Activated naive CD8-positive, alpha-beta T cell (primary cell): ENCODE measurements around the gene CPT1B.
"Not testable (repeated sequence)": the region's sequence is repeated elsewhere in the genome, so short reads cannot be mapped to it uniquely, and the experiment has no call there.

Experiments
- H3K27ac Mint-ChIP-seq: one replicate; pipeline ENCODE4 v1.8.0; 2021; ENCODE audit warnings: mixed read lengths
- H3K27me3 Mint-ChIP-seq: one replicate; pipeline ENCODE4 v1.8.0; 2021; ENCODE audit warnings: mixed read lengths
- H3K36me3 Mint-ChIP-seq: one replicate; pipeline ENCODE4 v1.8.0; 2021; ENCODE audit warnings: mixed read lengths
- H3K4me1 Mint-ChIP-seq: one replicate; pipeline ENCODE4 v1.8.0; 2021; ENCODE audit warnings: low read depth, mixed read lengths
- H3K4me3 Mint-ChIP-seq: one replicate; pipeline ENCODE4 v1.8.0; 2021; ENCODE audit warnings: mild to moderate bottlenecking, mixed read lengths
- H3K9me3 Mint-ChIP-seq: one replicate; pipeline ENCODE4 v1.8.0; 2021; ENCODE audit warnings: low read depth, mixed read lengths

The CPT1B gene

DNA sequence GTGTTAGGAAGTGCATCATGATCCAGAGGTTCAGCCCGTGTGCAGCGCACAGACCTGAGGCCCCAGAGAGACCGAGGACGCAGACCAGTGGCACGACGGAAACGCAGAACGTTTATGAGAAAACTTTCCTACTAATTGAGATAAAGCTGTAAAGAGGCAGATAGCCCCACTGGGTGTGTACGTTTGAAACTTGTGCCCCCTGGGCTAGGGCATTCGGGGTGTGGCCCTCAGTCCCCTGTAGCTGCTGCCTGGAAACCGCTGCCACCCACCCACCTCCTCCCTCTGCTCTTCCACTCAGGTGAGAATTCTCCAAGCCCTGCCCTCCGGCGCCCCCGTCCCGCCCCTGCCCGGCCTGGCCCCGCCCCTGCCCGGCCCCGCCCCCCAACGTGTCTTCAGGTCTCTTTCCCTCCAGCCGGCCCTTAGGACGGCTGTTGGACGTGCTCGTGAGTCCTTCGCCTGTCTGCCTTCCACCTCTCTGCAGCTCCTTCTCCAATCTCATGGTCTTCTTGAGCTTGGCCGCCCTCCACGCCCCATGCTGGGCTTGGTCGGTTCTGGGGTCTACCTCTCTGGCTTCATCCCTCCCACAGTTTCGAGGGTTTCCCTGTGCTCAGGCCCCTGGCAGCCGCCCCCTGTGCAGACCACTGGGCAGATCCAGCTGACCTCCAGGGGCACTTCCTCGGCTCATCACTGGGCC is 34.4 kb upstream of the CPT1B start:
- Mint-ChIP-seq H3K9me3 (no peaks in the 10 kb centered on the region), H3K4me1 (peaks cover 7% of the 10 kb centered on the region), H3K36me3 (no peaks in the 10 kb centered on the region), H3K4me3 (no peak overlapping the region), H3K27ac (no peak overlapping the region), H3K27me3 (peaks cover 1% of the 10 kb centered on the region)

DNA sequence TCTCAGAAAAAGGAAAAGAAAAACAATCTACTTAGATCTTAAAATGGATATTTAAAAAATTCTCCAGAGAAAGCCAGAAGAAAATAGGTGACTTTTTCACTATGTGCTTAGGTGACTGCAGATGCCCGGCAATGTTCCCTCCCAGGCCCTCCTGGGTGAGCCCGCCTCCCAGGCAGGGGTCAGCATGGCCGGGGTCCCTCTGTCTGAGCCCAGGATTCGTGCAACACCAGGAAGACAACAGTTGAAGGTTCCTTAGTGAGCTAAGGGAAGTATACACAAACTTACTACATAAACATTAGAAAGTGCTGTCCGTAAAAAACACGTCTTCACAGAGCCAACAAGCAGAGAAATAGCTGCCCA is 33.9 kb upstream of the CPT1B start:
- Mint-ChIP-seq H3K9me3 (no peaks in the 10 kb centered on the region), H3K27me3 (peaks cover 5% of the 10 kb centered on the region), H3K36me3 (no peaks in the 10 kb centered on the region), H3K4me3 (no peak overlapping the region), H3K4me1 (peaks cover 7% of the 10 kb centered on the region), H3K27ac (no peak overlapping the region)

DNA sequence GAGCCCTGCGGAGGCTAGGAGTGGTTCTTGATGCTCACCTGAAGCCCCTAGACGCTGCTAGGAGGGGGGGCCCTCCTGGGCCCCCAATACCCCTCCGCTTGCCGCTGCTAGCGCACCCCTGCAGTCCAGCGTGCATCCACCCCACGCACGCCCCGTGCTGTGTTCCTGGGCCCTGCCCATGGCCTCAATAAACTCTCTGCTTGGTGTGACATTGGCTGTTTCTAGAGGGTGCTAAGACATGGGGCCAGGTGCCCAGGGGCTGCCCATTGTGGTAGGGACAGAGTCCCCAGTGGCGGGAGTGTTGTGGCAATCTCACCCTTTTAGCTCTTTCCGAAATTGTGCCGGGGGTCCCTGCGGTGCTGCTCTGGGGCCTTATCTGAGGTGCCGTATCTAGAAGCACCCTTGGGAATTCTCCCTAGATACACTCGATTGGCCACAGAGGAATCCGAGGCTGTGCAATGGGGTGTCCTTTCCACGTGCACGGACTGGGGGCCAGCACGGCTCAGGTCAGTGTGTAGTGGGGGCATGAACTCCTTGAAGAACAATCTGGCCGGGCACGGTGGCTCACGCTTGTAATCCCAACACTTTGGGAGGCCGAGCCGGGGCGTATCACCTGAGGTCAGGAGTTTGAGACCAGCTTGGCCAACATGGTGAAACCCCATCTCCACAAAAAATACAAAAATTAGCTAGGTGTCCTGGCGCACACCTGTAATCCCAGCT is 33.3 kb upstream of the CPT1B start:
- H3K36me3 Mint-ChIP-seq, result no peaks in the 10 kb centered on the region
- H3K4me3 Mint-ChIP-seq, result no peak overlapping the region
- H3K4me1 Mint-ChIP-seq, result peaks cover 7% of the 10 kb centered on the region
- H3K27me3 Mint-ChIP-seq, result peaks cover 5% of the 10 kb centered on the region
- no peaks in the 10 kb centered on the region for H3K9me3 Mint-ChIP-seq
- H3K27ac Mint-ChIP-seq, result no peak overlapping the region

DNA sequence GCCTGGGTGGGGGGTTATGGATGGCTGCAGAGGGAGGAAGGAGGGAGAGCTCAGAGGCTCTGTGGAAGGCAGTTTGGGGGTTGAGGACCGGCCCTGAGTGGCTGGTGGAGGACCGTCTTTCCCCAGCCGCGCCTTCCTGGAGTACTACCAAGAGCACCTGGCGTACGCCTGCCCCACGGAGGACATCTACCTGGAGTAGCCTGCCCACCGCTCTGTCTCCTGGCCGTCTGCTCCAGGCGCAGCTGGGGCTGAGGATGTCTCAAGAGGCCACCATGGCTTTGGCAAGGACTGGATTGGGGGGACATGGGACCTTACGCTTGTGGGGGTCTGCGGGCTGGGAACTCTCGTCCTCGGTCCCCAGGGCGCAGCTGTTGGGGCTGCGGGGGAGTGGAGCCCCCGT is 32.4 kb upstream of the CPT1B start:
- Mint-ChIP-seq H3K4me3 (no peak overlapping the region), H3K4me1 (peaks cover 7% of the 10 kb centered on the region), H3K27me3 (peaks cover 5% of the 10 kb centered on the region)

DNA sequence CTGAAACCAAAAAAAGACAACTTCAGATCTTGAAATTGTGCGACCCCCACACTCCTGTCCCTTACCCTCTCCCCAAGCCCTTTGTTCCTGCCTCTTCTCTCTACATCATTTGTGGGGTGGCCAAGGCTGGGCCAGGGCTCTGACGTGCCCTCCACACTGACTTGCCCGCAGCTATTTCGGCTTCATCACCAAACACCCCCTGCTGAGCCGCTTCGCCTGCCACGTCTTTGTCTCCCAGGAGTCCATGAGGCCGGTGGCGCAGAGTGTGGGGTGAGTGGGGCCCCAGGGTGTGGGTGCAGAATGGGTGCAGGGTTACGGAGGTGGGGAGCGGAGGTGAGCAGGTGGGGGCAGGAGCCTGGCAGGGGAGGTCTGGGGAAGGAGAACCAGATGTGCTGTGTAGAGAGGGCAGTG is 31.8 kb upstream of the CPT1B start:
- Mint-ChIP-seq H3K4me1 (peaks cover 7% of the 10 kb centered on the region), H3K4me3 (no peak overlapping the region), H3K36me3 (no peaks in the 10 kb centered on the region), H3K27ac (no peak overlapping the region), H3K27me3 (peaks cover 5% of the 10 kb centered on the region), H3K9me3 (no peaks in the 10 kb centered on the region)

More for the DNA sequence above, 32.4 kb upstream of the CPT1B start:
- H3K9me3 Mint-ChIP-seq, result no peaks in the 10 kb centered on the region
- no peaks in the 10 kb centered on the region for H3K36me3 Mint-ChIP-seq
- H3K27ac Mint-ChIP-seq, result no peak overlapping the region

GRCh38 chr22:50609599-50609998 is 31.4 kb upstream of the CPT1B start:
- Mint-ChIP-seq H3K36me3 (no peaks in the 10 kb centered on the region), H3K27ac (no peak overlapping the region), H3K4me3 (no peak overlapping the region), H3K27me3 (peaks cover 5% of the 10 kb centered on the region), H3K4me1 (peaks cover 7% of the 10 kb centered on the region), H3K9me3 (no peaks in the 10 kb centered on the region)

DNA sequence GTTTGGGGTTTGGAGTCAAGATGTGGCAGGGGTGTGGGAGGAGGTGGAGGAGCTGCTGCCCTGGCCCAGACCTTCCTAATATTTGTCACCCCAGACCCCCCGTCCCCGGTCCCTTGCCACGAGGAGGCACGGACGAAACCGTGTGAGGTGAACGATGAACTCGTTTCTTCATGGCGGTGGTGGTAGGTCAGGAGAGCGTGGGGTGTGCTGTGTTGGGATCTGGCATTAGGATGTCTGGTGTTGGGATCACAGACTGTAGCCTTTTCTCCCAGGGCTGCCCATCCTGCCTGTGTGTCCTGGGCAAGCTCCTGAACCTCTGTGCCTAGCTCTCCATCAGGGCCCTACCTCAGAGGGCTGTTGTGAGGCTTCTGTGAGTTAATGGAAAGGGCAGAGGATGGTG is 30.8 kb upstream of the CPT1B start:
- H3K4me3 Mint-ChIP-seq, result no peak overlapping the region
- H3K27me3 Mint-ChIP-seq, result peaks cover 5% of the 10 kb centered on the region
- H3K4me1 Mint-ChIP-seq, result peaks cover 7% of the 10 kb centered on the region
- H3K36me3 Mint-ChIP-seq, result no peaks in the 10 kb centered on the region
- no peaks in the 10 kb centered on the region for H3K9me3 Mint-ChIP-seq
- no peak overlapping the region for H3K27ac Mint-ChIP-seq

DNA sequence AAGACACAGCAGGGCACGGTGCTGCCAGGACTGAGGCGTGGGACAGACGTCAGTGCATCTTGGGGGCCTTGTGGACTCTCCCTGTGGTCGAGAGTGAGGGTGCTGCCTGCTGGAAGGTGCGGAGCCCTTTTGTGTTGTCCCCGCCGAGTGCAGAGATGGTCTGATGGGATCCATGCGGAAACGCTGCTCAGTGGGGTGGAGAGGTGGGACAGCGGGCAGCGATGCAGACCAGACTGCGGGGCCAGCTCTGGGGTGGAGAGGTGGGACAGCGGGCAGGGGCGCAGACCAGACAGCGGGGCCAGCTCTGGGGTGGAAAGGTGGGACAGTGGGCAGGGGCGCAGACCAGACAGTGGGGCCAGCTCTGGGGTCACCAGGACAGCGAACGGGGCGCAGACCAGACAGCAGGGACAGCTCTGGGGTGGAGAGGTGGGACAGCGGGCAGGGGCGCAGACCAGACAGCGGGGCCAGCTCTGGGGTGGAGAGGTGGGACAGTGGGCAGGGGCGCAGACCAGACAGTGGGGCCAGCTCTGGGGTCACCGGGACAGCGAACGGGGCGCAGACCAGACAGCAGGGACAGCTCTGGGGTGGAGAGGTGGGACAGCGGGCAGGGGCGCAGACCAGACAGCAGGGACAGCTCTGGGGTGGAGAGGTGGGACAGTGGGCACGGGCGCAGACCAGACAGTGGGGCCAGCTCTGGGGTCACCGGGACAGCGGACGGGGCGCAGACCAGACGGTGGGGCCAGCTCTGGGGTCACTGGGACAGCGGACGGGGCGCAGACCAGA is 30.0 kb upstream of the CPT1B start:
- not testable (repeated sequence) for H3K27ac Mint-ChIP-seq, H3K27me3 Mint-ChIP-seq, H3K36me3 Mint-ChIP-seq, H3K4me3 Mint-ChIP-seq, H3K4me1 Mint-ChIP-seq, H3K9me3 Mint-ChIP-seq

DNA sequence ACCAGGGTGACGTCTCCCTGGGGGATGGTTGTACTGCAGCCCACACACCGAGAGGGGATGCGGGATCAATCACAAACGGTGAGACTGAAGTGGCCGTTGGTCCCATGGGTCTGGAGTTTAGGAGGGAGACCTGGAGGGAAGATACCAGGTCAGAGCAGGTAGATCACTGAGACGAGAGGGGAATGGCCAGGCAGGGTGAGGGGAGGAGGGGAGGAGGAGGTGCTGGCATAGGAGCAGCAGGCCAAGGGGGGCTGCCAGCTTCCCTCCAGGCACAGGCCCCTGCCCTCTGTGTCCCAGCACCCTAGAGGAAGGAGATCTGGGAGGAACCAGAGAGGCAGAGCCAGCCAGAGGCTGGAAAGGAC is 29.4 kb upstream of the CPT1B start:
- Mint-ChIP-seq H3K27me3 (peaks cover 7% of the 10 kb centered on the region), H3K4me3 (no peak overlapping the region), H3K4me1 (peaks cover 6% of the 10 kb centered on the region), H3K9me3 (no peaks in the 10 kb centered on the region), H3K27ac (no peak overlapping the region), H3K36me3 (no peaks in the 10 kb centered on the region)

DNA sequence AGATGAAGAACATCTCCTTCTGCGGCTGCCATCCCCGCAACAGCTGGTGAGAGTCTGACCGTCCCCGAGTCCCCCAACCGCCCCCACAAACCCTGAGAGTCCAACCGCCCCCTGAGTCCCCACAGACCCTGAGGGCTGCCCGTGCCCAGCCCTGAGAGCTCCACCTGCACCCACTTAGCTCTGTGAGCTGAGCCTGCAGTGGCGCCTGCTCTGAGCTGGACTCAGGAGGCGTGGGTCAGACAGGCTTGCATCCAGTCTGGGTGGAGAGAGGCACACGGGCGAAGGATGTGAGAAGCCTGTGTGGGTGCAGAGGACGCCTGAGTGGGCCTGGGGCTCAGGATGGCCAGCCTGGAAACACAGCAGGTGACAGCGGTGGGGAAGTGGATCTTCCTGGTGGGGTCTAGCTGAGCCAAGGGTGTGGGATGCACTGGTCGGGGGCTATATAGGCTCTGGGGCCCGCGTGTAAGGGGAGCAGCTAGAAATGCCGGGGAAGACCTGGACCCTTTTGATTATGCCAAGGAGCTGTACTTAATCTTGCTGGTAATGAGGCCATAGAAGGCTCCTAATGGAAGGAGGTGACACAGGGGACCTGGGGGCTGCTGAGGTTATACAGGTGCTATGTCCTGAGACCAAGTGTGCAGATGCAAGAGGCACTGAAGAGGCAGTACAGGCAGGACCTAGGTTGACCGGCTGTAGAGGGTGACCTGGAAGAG is 28.9 kb upstream of the CPT1B start:
- H3K27me3 Mint-ChIP-seq, result peaks cover 11% of the 10 kb centered on the region
- no peaks in the 10 kb centered on the region for H3K9me3 Mint-ChIP-seq
- H3K4me3 Mint-ChIP-seq, result no peak overlapping the region
- no peaks in the 10 kb centered on the region for H3K36me3 Mint-ChIP-seq
- H3K4me1 Mint-ChIP-seq, result peaks cover 5% of the 10 kb centered on the region
- H3K27ac Mint-ChIP-seq, result no peak overlapping the region

GRCh38 chr22:50606165-50606945 is 28.1 kb upstream of the CPT1B start:
- H3K27me3 Mint-ChIP-seq, result peaks cover 17% of the 10 kb centered on the region

DNA sequence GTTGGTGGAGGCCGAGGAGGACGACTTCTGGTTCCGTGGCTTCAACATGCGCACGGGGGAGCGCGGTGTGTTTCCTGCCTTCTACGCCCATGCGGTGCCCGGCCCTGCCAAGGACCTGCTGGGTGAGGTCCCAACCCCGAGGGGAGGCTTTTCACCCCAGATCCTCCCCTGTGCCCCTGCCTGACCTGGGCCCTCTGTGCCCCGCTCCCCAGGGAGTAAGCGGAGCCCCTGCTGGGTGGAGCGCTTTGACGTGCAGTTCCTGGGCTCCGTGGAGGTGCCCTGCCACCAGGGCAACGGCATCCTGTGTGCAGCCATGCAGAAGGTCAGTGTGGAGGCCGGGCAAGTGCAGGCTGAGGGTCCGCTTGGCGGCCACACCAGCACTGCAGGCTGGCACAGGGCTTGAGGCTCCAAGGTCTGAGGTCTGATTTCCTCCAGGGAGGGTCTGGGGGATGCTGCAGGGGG is 27.4 kb upstream of the CPT1B start:
- Mint-ChIP-seq H3K9me3 (no peaks in the 10 kb centered on the region), H3K27me3 (peaks cover 17% of the 10 kb centered on the region), H3K4me3 (no peak overlapping the region), H3K27ac (no peak overlapping the region), H3K36me3 (no peaks in the 10 kb centered on the region), H3K4me1 (peaks cover 11% of the 10 kb centered on the region)

More at GRCh38 chr22:50606165-50606945, 28.1 kb upstream of the CPT1B start:
- Mint-ChIP-seq H3K9me3 (no peaks in the 10 kb centered on the region), H3K27ac (no peak overlapping the region), H3K4me3 (no peak overlapping the region), H3K36me3 (no peaks in the 10 kb centered on the region), H3K4me1 (peaks cover 11% of the 10 kb centered on the region)

GRCh38 chr22:50605002-50605612 is 26.9 kb upstream of the CPT1B start:
- Mint-ChIP-seq H3K27me3 (peaks cover 17% of the 10 kb centered on the region), H3K36me3 (no peaks in the 10 kb centered on the region), H3K4me1 (peaks cover 11% of the 10 kb centered on the region), H3K27ac (no peak overlapping the region), H3K4me3 (no peak overlapping the region), H3K9me3 (no peaks in the 10 kb centered on the region)
